OCI-LY1 (cell line): ENCODE measurements around the gene TMCC1.

ENCODE experiments used
- H2AFZ ChIP-seq: fragments of 200-600 bp; sonication (generic), shearing (Covaris generic); 2 replicates; pipeline ENCODE4 v1.6.0; 2014; ENCODE audit warnings: antibody characterized with exemption, mild to moderate bottlenecking, low read length
- H3F3A ChIP-seq: fragments of 200-600 bp; sonication (generic), shearing (Covaris generic); 2 replicates; pipeline ENCODE4 v1.6.0; 2014; ENCODE audit warnings: mild to moderate bottlenecking, antibody characterized with exemption, low read length, moderate library complexity; ENCODE audit not compliant: insufficient read depth
- H3K27ac ChIP-seq: fragments of 200-600 bp; sonication (generic); 2 replicates; pipeline ENCODE4 v1.5.1; 2014; ENCODE audit warnings: low read length, mixed run types, mild to moderate bottlenecking, low read depth; ENCODE audit not compliant: poor library complexity, severe bottlenecking
- H3K27me3 ChIP-seq: fragments of 200-600 bp; sonication (generic); 2 replicates; pipeline ENCODE4 v1.6.0; 2014; ENCODE audit warnings: antibody characterized with exemption, mild to moderate bottlenecking, low read length, moderate library complexity; ENCODE audit not compliant: insufficient read depth
- H3K36me3 ChIP-seq: fragments of 200-600 bp; sonication (generic); 2 replicates; pipeline ENCODE4 v1.6.1; 2014; ENCODE audit warnings: mild to moderate bottlenecking, antibody characterized with exemption, low read length, moderate library complexity, mixed read lengths; ENCODE audit not compliant: insufficient read depth
- H3K4me1 ChIP-seq: fragments of 200-600 bp; sonication (generic); 2 replicates; pipeline ENCODE4 v1.5.1; 2014; ENCODE audit warnings: mild to moderate bottlenecking, low read length, moderate library complexity; ENCODE audit not compliant: insufficient read depth, severe bottlenecking
- H3K4me2 ChIP-seq: fragments of 200-600 bp; sonication (generic), shearing (Covaris generic); 2 replicates; pipeline ENCODE4 v1.6.1; 2014; ENCODE audit warnings: low read length
- H3K4me3 ChIP-seq: fragments of 200-600 bp; sonication (generic); 2 replicates; pipeline ENCODE4 v1.5.1; 2014; ENCODE audit warnings: low read length, low read depth, mild to moderate bottlenecking, mixed read lengths; ENCODE audit not compliant: poor library complexity, severe bottlenecking
- H3K79me2 ChIP-seq: fragments of 200-600 bp; shearing (Covaris generic); 2 replicates; pipeline ENCODE4 v1.6.1; 2016; ENCODE audit warnings: mixed run types, low read length, mixed read lengths; ENCODE audit not compliant: insufficient read depth
- H3K9ac ChIP-seq: fragments of 200-600 bp; sonication (generic), shearing (Covaris generic); 2 replicates; pipeline ENCODE4 v1.6.1; 2014; ENCODE audit warnings: mild to moderate bottlenecking, low read length, mixed read lengths
- H3K9me2 ChIP-seq: fragments of 200-600 bp; sonication (generic), shearing (Covaris generic); 2 replicates; pipeline ENCODE4 v1.6.1; 2014; ENCODE audit warnings: low read depth, mild to moderate bottlenecking, low read length, mixed read lengths
- H3K9me3 ChIP-seq: fragments of 200-600 bp; shearing (Covaris generic); 2 replicates; pipeline ENCODE4 v1.6.1; 2014; ENCODE audit warnings: low read length, mixed read lengths
- H4K20me1 ChIP-seq: fragments of 200-600 bp; sonication (generic), shearing (Covaris generic); 2 replicates; pipeline ENCODE4 v1.6.0; 2016; ENCODE audit warnings: mild to moderate bottlenecking, low read length; ENCODE audit not compliant: insufficient read depth
- EZH2 ChIP-seq: fragments of 200-600 bp; sonication (generic), shearing (Covaris generic); IDR thresholded peaks from 2 replicates; pipeline ENCODE4 v1.8.0; 2017; ENCODE audit warnings: borderline replicate concordance, mixed run types, mild to moderate bottlenecking, antibody characterized with exemption, low read length, moderate library complexity, mixed read lengths
- TF ChIP-seq, protein P1 (sequence below): fragments of 200-600 bp; sonication (generic), shearing (Covaris generic); IDR thresholded peaks from 2 replicates; pipeline ENCODE4 v1.5.1; 2017; ENCODE audit warnings: mild to moderate bottlenecking, antibody characterized with exemption, low read length, moderate library complexity, mixed read lengths

The TMCC1 gene

DNA sequence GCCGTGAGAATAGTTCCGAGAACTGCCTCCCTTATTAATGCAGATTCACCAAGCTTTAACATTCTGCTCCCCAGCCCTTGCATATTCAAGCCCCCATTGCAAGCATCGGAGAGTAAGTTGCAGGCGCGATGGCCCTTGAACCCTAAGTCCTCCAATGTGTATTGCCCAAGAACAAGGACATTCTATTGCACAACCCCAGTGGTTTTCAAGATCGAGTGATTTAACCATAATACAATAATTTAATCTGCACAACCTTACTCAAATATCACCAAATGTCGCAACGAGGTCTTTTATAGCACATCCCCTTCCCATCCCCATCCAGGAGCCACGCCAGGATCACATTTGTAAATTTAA lies 265.4 kb downstream of the TMCC1 start:
- H3K4me1 ChIP-seq, result peaks cover 23% of the 10 kb centered on the region
- H3K27me3 ChIP-seq, result no peaks in the 10 kb centered on the region
- H3K9me3 ChIP-seq, result no peaks in the 10 kb centered on the region
- peak overlapping the region; percentile 98 for H3K4me2 ChIP-seq
- H3F3A ChIP-seq, result no peaks in the 10 kb centered on the region
- no peaks in the 10 kb centered on the region for H3K79me2 ChIP-seq
- no peak overlapping the region; the same call in 1 of the 2 replicates for H3K9ac ChIP-seq
- no peak for TF ChIP-seq EZH2
- TF ChIP-seq, protein P1, sequence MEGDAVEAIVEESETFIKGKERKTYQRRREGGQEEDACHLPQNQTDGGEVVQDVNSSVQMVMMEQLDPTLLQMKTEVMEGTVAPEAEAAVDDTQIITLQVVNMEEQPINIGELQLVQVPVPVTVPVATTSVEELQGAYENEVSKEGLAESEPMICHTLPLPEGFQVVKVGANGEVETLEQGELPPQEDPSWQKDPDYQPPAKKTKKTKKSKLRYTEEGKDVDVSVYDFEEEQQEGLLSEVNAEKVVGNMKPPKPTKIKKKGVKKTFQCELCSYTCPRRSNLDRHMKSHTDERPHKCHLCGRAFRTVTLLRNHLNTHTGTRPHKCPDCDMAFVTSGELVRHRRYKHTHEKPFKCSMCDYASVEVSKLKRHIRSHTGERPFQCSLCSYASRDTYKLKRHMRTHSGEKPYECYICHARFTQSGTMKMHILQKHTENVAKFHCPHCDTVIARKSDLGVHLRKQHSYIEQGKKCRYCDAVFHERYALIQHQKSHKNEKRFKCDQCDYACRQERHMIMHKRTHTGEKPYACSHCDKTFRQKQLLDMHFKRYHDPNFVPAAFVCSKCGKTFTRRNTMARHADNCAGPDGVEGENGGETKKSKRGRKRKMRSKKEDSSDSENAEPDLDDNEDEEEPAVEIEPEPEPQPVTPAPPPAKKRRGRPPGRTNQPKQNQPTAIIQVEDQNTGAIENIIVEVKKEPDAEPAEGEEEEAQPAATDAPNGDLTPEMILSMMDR, result no peak
- H3K36me3 ChIP-seq, result no peaks in the 10 kb centered on the region
- peak overlapping the region; percentile 82 for H3K4me3 ChIP-seq
- H3K27ac ChIP-seq, result no peak overlapping the region
- no peaks in the 10 kb centered on the region for H4K20me1 ChIP-seq
- no peaks in the 10 kb centered on the region for H3K9me2 ChIP-seq
- H2AFZ ChIP-seq, result no peak overlapping the region

DNA sequence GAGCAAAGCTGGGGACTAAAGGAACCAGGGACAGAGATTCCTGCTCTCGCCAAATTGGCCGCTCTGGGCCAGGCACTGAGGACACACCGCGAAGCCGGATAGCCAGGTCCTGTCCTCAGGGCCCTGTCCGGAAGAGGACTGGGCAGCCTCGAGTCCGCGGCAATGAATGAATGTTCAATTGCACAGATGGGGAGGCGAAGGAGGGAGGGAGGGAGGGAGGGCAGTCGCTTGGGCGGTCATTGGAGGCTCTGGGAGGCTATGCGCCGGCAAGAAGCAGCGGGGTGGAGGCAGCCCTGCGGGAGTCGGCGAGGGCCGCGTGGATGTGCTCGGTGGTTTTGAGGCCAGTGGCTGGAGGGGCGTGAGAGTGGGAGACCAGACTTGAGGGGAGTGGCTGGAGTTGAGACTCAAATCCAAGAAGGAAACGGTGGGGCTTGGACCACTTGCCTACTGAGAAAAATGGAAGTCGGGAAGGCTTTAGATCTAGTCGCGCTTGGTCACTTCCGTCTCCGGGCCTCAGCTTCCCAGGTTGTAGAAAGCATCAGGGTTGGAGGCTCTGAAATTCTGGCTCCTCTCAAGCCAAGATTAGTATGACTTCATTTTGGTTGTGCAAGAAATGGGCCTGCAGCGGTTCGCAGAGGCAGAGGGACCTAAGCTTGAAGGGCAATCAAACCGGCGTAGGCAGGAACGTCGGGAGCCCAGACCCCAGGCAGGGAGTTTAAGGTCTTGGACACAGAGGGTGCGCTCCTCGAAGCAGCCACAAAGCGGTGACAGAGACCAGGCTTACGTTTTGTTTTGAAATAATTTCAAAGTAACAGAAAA lies 266.0 kb downstream of the TMCC1 start:
- no peaks in the 10 kb centered on the region for H3K36me3 ChIP-seq
- H3K79me2 ChIP-seq, result no peaks in the 10 kb centered on the region
- no peaks in the 10 kb centered on the region for H3K27me3 ChIP-seq
- TF ChIP-seq, protein P1, result peak; percentile 98
- no peak for TF ChIP-seq EZH2
- no peaks in the 10 kb centered on the region for H3K9me3 ChIP-seq
- H3K4me3 ChIP-seq, result peak overlapping the region; percentile 82
- H3K9ac ChIP-seq, result peak overlapping the region; percentile 80
- no peaks in the 10 kb centered on the region for H4K20me1 ChIP-seq
- no peaks in the 10 kb centered on the region for H3F3A ChIP-seq
- peaks cover 23% of the 10 kb centered on the region for H3K4me1 ChIP-seq
- peak overlapping the region; percentile 98 for H3K4me2 ChIP-seq
- H3K27ac ChIP-seq, result no peak overlapping the region
- peak overlapping the region; percentile 43 for H2AFZ ChIP-seq
- no peaks in the 10 kb centered on the region for H3K9me2 ChIP-seq

DNA sequence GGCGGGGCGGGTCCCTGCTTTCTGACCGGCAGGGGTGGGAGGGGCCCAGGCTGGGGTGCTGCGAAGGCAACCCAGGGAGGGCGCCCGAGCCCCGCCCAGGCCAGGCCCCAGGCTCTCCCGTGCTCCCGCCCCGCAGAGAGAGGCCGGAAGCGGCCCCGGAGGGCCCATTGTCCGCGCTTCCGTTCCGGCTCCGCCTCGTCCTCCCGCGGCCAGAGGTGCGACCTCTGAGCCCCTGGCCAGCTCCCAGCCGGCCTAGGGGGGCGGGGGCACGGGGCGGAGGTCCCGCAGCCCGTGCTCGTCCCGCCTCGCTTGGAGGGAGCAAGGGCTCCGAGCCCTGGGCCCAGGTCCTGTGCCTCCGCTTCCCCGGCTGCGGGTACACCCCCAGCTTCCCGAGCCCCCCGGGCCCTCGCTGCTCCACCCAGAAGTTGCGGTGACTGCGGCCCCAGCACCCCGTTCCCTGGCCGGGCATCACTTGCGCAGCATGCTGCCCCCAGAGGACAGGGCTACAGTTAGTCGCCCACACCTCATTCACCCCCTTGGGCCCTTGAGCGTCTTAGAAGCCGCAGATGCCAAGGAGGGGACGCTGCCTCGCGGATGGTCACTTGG lies 266.7 kb downstream of the TMCC1 start:
- no peaks in the 10 kb centered on the region for H3K36me3 ChIP-seq
- peaks cover 23% of the 10 kb centered on the region for H3K4me1 ChIP-seq
- H3K27ac ChIP-seq, result no peak overlapping the region
- no peaks in the 10 kb centered on the region for H3F3A ChIP-seq
- no peak for TF ChIP-seq EZH2
- TF ChIP-seq, protein P1, result peak; percentile 27; the same call in 1 of the 2 replicates
- peak overlapping the region; percentile 82 for H3K4me3 ChIP-seq
- H3K9me3 ChIP-seq, result no peaks in the 10 kb centered on the region
- no peaks in the 10 kb centered on the region for H4K20me1 ChIP-seq
- no peaks in the 10 kb centered on the region for H3K9me2 ChIP-seq
- H3K27me3 ChIP-seq, result no peaks in the 10 kb centered on the region
- H3K9ac ChIP-seq, result peak overlapping the region; percentile 80
- no peaks in the 10 kb centered on the region for H3K79me2 ChIP-seq
- peak overlapping the region; percentile 43 for H2AFZ ChIP-seq
- H3K4me2 ChIP-seq, result peak overlapping the region; percentile 98
